KBM-7 (cell line): Measurements from ENCODE around the gene THBS4.

Experiments
- DNase-seq: peaks from one replicate; pipeline ENCODE4 v3.0.0-alpha.2; 2015
- in situ Hi-C: fragments of 300-500 bp; cut with MboI; formaldehyde crosslinking; loops from 2 replicates; pipeline ENCODE4 v1.14.3; 2020; ENCODE audit warnings: low sequenced_read_pairs, low pct_unique_long_range_greater_than_20kb, mixed read lengths

THBS4 gene

DNA sequence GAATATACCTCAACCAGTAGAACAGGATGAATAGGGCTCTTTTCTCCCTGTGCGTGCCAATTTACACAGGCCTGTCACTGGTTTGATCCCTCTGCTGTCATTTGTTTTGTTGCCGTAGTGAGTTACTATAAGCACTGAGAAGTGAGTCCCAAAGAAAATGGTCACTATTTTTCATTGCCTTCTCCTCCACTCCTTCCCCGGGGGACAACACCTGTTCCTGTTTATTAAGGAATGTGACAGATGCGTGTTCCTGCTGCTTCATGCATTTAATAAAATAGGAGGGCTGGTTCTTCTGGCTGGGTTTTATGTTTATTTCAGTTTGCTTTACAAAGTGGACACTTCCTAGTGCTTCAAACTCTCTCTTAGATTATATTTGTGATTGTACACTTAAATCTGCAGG, 6.4 kb downstream of the THBS4 start:
- in situ Hi-C loops: no loop called here
- no peak for DNase-seq

DNA sequence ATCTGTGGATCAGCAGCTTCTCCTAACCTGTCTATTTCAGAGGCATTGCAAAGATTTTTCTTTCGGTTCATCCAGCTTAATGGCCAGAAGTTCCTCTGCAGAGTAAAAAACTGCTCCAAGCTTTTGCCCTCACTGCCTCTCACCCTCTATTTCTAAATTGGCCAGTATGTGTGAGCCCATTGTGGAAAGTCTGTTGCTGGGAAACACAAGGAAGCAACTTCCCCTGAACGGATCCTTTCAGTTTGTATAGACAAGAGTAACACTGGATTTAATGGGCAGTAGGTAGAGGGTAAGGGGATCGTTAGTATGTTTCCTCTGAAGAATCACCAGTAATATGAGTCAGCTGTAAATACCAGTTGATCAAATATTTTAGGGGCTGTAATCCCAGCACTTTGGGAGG, 7.2 kb downstream of the THBS4 start:
- no peak for DNase-seq
- in situ Hi-C loops: no loop called here

DNA sequence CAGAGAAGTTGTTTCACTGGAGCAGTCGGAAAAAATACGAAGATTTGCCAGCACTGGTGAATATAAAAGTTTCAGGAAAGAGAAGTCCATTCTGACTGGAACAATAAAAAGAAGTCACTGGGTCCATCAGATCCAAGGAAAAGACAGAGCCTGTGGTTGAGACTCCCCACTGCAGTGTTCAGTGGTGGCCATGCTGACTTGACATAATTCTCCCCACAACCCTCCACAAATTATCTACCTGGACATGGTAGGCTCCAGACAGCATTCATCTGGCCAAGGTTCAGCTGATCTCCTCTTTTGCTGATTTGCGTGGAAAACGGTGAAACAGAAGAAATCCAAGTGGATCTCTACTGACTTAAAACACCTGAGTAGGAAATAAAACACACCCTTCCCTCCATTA, 8.0 kb downstream of the THBS4 start:
- DNase-seq: no peak
- in situ Hi-C loops: no loop called here

DNA sequence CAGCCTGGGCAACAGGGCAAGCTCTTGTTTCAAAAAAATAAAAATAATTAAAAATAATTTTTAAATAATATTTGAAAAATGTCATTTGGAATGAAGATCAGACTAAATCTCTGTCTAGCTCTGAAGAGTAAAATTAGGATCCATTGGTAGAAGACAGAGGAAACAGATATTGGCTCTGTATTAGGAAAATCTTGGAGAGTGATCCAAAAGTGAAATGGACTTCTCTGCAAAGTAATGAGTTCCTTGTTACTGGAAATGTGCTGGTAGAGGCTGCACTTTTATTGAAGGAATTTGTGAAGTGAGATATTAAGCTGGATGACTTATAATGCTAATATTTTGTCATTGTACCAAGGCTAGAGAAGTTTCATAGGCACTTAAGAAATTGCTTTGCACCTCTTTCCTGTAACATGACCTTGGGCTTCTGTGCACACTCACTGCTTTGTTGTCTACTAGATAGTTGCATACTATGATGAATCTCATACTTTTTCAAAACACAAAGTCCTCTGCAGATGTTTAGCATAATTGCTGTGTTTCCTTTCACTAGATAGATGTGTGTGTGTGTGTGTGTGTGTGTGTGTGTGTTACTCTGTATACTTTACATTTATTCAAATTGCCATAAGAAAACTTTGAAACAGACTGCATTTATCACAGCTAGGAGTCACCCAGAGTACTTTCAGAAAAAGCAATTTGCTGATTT, 13.1 kb downstream of the THBS4 start:
- DNase-seq: no peak

DNA sequence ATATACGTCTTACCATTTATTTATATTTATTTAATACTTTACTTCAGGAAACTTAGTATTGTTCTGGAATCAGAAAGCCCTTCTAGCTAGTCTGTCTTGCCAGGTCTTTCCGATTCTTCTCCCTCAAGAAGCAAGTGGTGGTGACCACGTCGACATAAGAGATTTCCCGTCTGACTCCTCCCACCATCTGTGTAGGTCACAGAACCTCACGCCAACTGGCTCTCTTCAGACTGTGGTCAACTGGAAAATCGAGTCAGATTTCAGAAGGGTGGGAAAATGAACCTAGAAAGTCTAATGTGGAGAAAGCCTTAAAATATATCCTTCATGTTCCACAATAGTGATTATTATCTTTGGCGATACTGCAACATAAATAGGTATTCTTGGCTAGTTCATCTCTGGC, 17.3 kb downstream of the THBS4 start:
- in situ Hi-C loops: no loop called here
- no peak for DNase-seq

More for the DNA sequence above, 13.1 kb downstream of the THBS4 start:
- in situ Hi-C loops: no loop called here

DNA sequence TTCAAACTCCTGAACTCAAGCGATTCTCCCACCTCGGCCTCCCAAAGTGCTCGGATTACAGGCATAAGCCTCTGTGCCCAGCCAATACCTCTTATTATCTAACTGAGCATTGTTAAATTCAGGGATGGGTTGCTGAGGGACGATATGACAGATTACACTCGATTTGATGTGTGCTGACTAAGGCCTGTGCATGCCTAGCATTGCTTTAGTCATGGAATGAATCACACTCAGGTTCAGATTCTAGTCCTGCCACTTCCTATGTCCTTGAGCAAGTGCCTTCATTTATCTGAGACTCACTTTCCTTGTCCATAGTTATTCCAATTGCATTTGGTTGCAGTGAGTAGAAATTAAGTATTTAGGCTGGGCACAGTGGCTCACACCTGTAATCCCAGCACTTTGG, 19.5 kb downstream of the THBS4 start:
- DNase-seq: no peak
- in situ Hi-C loops: no loop called here

DNA sequence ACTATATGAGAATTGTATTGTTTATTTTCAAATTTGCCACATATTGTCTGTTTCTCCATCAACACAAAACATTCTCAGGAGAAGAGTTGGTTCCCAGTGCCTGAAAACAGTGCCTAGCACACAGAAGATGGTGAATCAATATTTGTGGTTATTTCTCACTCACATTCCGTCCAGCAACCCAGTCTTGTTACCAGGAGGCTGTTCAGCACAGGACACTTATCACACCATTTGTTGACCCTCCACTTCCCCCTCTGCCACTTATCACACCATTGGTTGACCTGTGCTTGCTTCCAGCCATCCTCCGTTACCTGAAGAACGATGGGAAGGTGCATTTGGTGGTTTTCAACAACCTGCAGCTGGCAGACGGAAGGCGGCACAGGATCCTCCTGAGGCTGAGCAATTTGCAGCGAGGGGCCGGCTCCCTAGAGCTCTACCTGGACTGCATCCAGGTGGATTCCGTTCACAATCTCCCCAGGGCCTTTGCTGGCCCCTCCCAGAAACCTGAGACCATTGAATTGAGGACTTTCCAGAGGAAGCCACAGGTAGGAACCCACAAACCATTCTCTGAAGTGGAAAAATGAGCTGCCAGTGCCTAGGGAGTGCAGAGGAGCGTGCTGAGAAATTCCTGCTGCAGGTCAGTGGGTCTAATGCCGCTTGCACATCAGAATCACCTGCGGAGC, 20.5 kb downstream of the THBS4 start:
- in situ Hi-C loops: no loop called here
- DNase-seq: no peak

DNA sequence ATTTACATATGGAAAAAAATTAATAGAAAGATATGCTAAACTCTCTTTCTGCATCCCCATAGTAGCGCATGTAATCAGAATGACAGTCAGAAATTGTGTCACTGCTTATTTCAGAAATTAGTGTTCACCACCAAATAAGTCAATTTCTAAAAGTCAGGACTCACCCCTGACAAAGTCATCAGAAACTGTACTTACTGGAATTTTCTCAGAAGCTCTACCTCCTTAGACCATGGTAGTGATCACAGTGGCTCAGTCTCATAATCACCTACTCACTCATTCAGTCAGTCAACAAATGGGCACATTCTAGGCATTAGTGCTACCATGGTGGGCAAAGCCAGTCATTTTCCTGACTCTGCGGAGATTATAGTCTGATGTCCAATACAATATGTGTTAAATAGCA, 22.0 kb downstream of the THBS4 start:
- DNase-seq: no peak
- in situ Hi-C loops: no loop called here

DNA sequence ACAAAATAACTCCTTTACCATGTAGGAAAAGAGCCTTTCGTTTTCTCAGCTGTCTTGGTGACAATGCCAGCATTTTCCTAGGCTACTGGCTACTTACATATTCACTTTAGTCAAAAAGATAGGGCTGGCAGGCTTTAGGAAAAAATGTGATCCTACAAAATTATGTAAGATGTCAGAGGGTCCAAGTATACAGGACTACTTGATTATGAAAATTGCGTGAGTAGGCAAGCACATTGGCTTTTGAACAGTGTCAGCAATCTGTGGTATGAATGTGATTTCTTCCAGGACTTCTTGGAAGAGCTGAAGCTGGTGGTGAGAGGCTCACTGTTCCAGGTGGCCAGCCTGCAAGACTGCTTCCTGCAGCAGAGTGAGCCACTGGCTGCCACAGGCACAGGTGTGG, 22.8 kb downstream of the THBS4 start:
- no peak for DNase-seq
- in situ Hi-C loops: no loop called here

DNA sequence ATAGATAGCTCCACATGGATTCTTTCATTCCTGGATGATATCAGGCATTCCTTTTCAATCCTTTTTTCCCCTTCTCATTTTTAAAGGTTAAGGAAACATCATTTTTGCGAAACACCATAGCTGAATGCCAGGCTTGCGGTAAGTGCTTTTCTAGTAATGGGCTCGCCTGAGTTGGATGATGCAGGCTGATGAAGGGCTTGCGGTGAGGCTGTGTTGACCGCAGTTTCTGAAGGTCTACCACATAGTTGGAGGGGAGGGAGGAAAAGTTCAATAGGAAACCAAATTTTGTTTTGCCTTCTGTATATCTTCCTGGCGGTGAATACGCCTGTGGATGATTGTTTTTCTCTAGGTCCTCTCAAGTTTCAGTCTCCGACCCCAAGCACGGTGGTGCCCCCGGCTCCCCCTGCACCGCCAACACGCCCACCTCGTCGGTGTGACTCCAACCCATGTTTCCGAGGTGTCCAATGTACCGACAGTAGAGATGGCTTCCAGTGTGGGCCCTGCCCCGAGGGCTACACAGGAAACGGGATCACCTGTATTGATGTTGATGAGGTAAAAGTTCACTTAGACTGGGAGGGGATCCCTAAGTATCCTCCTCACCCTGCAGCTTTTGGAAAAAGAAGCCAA, 24.3 kb downstream of the THBS4 start:
- DNase-seq: no peak
- in situ Hi-C loops: no loop called here

DNA sequence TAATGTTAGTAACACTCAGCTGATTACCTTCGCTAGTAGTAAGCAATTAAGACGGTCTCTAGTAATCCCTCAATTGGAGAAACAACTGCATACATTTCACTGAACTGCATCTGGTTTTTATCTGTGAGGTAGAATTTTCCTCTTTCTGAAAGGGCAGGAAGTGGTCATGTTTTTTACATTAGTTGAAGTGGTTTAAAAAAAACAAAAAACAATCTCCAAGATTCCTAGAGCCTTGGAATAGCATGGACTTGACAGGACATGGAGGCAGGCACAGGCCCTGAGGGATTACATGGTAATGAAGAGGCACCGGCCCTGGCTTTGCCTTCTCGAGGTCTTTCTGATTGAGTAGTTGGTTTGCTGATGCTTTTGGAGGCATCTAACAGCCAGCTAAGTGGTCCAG, 25.8 kb downstream of the THBS4 start:
- in situ Hi-C loops: no loop called here
- no peak for DNase-seq

DNA sequence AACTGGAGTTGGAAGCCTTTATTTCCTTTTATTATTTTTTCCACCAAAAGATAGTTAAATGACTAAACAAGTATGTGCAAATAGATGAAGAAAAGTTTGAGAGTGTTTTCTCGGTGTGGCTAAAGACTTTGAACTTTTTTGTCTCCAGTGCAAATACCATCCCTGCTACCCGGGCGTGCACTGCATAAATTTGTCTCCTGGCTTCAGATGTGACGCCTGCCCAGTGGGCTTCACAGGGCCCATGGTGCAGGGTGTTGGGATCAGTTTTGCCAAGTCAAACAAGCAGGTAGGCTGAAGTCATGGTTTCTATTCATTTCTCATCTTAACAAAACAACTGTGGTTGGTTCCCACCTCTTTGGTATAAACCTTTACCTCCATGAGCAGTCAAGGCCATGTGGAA, 26.4 kb downstream of the THBS4 start:
- in situ Hi-C loops: no loop called here
- no peak for DNase-seq

DNA sequence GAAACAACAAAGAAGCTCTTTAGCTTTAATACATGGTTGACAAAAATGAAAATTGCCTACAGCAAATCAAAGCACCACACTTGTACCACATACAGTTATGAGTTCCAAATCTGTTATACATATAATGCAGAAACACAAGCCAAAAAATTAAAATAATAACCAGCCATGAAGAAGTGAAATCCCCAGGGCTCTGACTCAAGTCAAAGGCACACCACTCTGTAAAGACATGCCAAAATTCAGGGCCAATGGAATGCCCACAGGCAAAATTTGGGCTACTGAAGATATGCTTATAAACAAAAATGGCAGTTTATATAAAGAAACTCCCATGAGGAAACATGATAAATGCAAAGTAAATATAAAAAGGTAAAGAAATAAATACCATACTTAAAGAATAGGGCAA, 29.0 kb downstream of the THBS4 start:
- in situ Hi-C loops: no loop called here
- no peak for DNase-seq

DNA sequence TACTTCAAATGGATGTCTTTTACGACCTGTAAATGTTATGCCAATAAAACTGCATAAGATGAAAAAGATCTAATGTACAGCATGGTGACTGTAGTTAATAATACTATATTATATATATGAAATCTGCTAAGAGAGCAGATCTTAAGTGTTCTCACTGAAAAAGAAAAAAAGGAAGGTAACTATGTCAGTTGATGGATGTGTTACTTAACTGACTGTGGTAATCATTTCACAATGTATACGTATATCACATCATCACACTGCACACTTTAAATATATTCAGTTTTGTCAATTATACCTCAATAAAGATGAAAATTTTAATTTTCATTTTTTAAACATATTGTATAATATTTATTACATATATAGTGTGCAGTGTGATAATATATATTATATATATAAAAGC, 31.9 kb downstream of the THBS4 start:
- no peak for DNase-seq
- in situ Hi-C loops: no loop called here

DNA sequence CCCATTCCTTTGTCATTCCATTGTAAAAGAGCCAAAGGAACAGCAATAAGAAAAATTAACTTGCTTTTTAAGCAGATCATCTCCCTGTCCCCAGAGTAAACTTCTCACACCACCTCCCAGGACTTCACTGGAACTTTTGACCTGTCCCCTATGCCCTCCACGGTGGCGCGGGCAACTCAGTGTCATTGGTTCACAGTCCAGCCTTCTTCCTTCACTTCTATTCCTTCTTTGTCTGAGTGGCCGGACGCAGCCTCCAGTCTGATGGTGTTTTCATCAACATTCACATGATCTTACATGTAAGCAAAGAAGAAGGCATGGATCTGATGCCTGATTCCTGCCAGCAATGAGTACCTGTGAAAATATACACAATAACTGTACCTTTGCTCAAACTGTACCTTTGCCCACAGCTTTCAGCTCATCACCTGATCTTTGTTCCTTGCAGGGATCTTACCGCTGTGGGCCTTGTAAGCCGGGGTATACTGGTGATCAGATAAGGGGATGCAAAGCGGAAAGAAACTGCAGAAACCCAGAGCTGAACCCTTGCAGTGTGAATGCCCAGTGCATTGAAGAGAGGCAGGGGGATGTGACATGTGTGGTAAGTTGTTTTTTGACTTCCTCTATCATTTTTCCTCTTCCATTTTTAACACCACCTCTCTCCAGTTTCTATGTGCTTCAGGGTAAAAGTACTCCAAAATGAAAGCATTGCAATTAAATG, 32.5 kb downstream of the THBS4 start:
- in situ Hi-C loops: no loop called here

DNA sequence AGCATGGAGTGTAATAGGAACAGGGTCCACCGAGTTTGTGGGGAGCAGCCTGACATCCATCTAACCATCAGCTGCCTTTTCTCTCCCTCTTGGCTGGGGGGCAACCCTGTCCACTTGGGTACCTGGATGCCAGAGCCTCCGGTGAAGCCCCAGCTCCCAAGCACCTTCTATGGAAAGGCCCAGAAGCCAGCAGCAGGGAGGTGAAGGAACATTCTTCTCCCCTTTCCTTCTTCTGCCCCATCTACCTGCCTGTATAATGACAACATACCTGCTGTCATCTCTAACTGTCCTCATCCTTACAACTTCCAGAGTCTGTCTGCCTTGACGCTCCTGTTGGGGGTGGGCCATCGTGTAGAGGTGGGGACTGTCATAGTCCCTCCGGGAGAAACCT, 33.1 kb downstream of the THBS4 start:
- DNase-seq: no peak
- in situ Hi-C loops: no loop called here

More for the DNA sequence above, 32.5 kb downstream of the THBS4 start:
- no peak for DNase-seq

DNA sequence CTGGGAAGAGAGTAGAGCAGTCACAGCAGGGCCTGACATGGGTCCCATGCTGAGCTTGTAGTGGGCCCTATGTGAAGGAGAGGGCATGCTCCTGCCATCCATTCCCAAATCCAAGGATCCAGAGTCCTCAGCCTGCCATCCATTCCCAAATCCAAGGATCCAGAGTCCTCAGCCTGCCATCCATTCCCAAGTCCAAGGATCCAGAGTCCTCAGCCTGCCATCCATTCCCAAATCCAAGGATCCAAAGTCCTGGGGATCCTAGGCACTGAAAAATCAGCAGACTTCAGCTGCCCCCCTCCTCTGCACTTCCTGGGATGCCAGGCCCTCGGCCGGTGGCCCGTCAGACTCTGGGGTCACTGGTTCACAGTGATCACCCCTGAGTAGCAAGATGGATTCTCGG, 33.6 kb downstream of the THBS4 start:
- in situ Hi-C loops: no loop called here
- no peak for DNase-seq

DNA sequence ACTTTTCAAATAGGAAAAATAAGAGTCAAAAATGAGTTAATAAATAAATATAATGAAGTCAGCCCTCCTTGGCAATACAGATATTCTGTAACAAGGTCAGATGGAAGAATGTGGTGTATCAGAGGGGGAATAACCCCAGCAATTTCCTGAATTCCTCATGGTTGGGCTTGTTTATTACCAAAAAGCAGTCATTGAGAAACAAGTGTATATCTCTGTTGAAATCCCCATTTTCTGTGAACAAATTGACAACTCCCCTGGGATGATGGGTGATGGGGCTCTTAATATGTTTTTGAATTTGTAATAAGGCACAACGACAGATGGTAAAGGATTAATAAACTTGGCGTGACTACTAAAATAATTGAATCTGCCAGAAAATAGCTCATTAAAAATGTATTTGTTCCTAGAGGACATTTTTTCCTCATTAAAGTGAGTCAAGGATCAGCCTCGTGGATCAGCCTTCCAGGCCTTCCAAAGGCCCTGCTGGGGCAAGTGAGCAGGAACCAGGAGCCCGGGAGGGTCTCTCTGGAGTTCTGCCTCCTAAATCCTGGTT, 34.2 kb downstream of the THBS4 start:
- in situ Hi-C loops: no loop called here
- DNase-seq: no peak

DNA sequence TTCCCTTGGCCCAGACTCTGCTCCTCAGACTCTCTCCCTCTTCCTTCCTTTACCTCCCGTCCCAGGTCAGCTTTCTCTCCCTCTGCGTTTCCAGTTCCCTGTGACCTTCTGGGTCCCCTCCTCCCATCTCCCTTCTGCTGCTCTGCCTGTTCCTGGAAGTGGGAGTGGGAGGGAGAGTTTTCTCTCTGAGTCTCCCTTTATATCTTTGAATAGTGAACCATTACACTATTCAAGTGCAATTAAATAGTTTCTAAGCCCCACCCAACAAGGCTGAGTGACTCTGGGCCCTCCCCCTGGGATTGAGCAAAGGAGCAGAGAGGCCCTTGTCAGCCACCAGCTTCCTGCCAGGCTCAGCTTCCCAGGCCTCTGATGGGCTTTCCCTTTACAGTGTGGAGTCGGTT, 34.8 kb downstream of the THBS4 start:
- in situ Hi-C loops: no loop called here
- no peak for DNase-seq
